Stimulated activated CD4-positive, alpha-beta T cell treated with anti-CD3 and anti-CD28 coated beads, Interleukin-1b, Interleukin-23, amount 100 ng/mL, for 24 hours (primary cell): ENCODE data around the gene CACNG3.
"Not testable (repeated sequence)": the region's sequence is repeated elsewhere in the genome, so short reads cannot be mapped to it uniquely, and the experiment has no call there.

Experiments used
- DNase-seq, 4 experiments: peaks; one replicate each; pipeline ENCODE4 v3.0.0-alpha.2; 2020; ENCODE audit warnings: low read depth in 4 of 4, low spot score in 1 of 4

Gene CACNG3

GRCh38 chr16:24255456-24256371 is at the start of gene CACNG3:
Gene CACNG3, plus strand, starts transcription at chr16:24256335. Its CDS starts 420 bp downstream, at chr16:24256755.
- peak in 2 of 4 experiments; percentile 23 to 34 for DNase-seq

GRCh38 chr16:24206926-24207325 is 49.2 kb upstream of the CACNG3 start:
- no peak for DNase-seq

GRCh38 chr16:24208710-24209109 is 47.4 kb upstream of the CACNG3 start:
- DNase-seq, result no peak

- no peak for DNase-seq
Observed at GRCh38 chr16:24214992-24215391, 41.1 kb upstream of the CACNG3 start.

GRCh38 chr16:24216961-24217360 is 39.2 kb upstream of the CACNG3 start:
- no peak for DNase-seq

- no peak for DNase-seq
Observed at GRCh38 chr16:24217461-24217860, 38.7 kb upstream of the CACNG3 start.

GRCh38 chr16:24218299-24218698 is 37.8 kb upstream of the CACNG3 start:
- no peak for DNase-seq

GRCh38 chr16:24221219-24221618 is 34.9 kb upstream of the CACNG3 start:
- no peak for DNase-seq

GRCh38 chr16:24228514-24228913 is 27.6 kb upstream of the CACNG3 start:
- no peak for DNase-seq

- DNase-seq, result no peak
Observed at GRCh38 chr16:24232936-24233335, 23.2 kb upstream of the CACNG3 start.

GRCh38 chr16:24234737-24235136 is 21.4 kb upstream of the CACNG3 start:
- DNase-seq, result no peak

- DNase-seq, result no peak
Observed at GRCh38 chr16:24235806-24236205, 20.3 kb upstream of the CACNG3 start.

- DNase-seq, result not testable (repeated sequence)
Observed at GRCh38 chr16:24238846-24239245, 17.3 kb upstream of the CACNG3 start.

- DNase-seq, result no peak
Observed at GRCh38 chr16:24246911-24247607, 9.1 kb upstream of the CACNG3 start.

- peak in 3 of 4 experiments; percentile 4 to 8 (median 6) for DNase-seq
Observed at GRCh38 chr16:24253192-24253591, 2.9 kb upstream of the CACNG3 start.

- DNase-seq, result no peak
Observed at GRCh38 chr16:24257958-24258357, 1.8 kb downstream of the CACNG3 start.

GRCh38 chr16:24258791-24259190 is 2.7 kb downstream of the CACNG3 start:
- no peak for DNase-seq

GRCh38 chr16:24262816-24263215 is 6.7 kb downstream of the CACNG3 start:
- DNase-seq, result no peak

GRCh38 chr16:24270721-24271442 is 14.7 kb downstream of the CACNG3 start:
- DNase-seq, result no peak

GRCh38 chr16:24272379-24272778 is 16.2 kb downstream of the CACNG3 start:
- DNase-seq, result no peak

GRCh38 chr16:24273508-24274182 is 17.5 kb downstream of the CACNG3 start:
- DNase-seq, result no peak
